Glutamatergic neuron (in vitro differentiated cells): ENCODE results near the gene HDAC4. TPM values are rescaled to one million over a fixed set of nuclear protein-coding genes. Genes with fewer than 3 reads are reported as not detected.

Experiments
- DNase-seq: peaks from one replicate; pipeline ENCODE4 v3.0.0; 2022
- H3K27ac Mint-ChIP-seq: one replicate; pipeline ENCODE4 v1.8.0; 2020; ENCODE audit warnings: mild to moderate bottlenecking, mixed read lengths, inconsistent platforms; ENCODE audit not compliant: unreplicated experiment
- H3K27me3 Mint-ChIP-seq: one replicate; pipeline ENCODE4 v1.8.0; 2020; ENCODE audit warnings: mild to moderate bottlenecking, moderate library complexity, mixed read lengths, inconsistent platforms; ENCODE audit not compliant: unreplicated experiment
- H3K36me3 Mint-ChIP-seq: one replicate; pipeline ENCODE4 v1.8.0; 2020; ENCODE audit warnings: mild to moderate bottlenecking, mixed read lengths, inconsistent platforms; ENCODE audit not compliant: unreplicated experiment
- H3K4me1 Mint-ChIP-seq: one replicate; pipeline ENCODE4 v1.8.0; 2020; ENCODE audit warnings: mild to moderate bottlenecking, low read depth, mixed read lengths, inconsistent platforms; ENCODE audit not compliant: unreplicated experiment
- H3K4me3 Mint-ChIP-seq: one replicate; pipeline ENCODE4 v1.8.0; 2020; ENCODE audit warnings: mild to moderate bottlenecking, mixed read lengths, inconsistent platforms; ENCODE audit not compliant: unreplicated experiment
- H3K9me3 Mint-ChIP-seq: one replicate; pipeline ENCODE4 v1.8.0; 2020; ENCODE audit warnings: mild to moderate bottlenecking, moderate library complexity, mixed read lengths, inconsistent platforms; ENCODE audit not compliant: unreplicated experiment
- total RNA-seq: library from RNA; stranded (reverse); fragmentation: NEBNext Ultra II Directional; extraction: Animal tissue kit (Norgen Biotek cat#: 25700); gene quantifications from one replicate; pipeline ENCODE4 v1.2.1, GENCODE V29; 2021; ENCODE audit not compliant: unreplicated experiment
- TF ChIP-seq, protein P1 (sequence below): fragments of 200-600 bp; sonication (generic); IDR thresholded peaks from one replicate; pipeline ENCODE4 v1.5.0; 2021; ENCODE audit not compliant: partially characterized antibody, unreplicated experiment

Gene HDAC4
- total RNA-seq, 1 donor from 2014 or later, result 90.6 TPM

GRCh38 chr2:239187464-239188253, 213.2 kb downstream of the HDAC4 start:
- H3K27ac Mint-ChIP-seq, result no peak overlapping the region
- DNase-seq, result peak; percentile 6
- peaks cover 10% of the 10 kb centered on the region for H3K9me3 Mint-ChIP-seq
- H3K36me3 Mint-ChIP-seq, result no peaks in the 10 kb centered on the region
- H3K4me3 Mint-ChIP-seq, result no peak overlapping the region
- H3K4me1 Mint-ChIP-seq, result peaks cover 19% of the 10 kb centered on the region
- TF ChIP-seq, protein P1, sequence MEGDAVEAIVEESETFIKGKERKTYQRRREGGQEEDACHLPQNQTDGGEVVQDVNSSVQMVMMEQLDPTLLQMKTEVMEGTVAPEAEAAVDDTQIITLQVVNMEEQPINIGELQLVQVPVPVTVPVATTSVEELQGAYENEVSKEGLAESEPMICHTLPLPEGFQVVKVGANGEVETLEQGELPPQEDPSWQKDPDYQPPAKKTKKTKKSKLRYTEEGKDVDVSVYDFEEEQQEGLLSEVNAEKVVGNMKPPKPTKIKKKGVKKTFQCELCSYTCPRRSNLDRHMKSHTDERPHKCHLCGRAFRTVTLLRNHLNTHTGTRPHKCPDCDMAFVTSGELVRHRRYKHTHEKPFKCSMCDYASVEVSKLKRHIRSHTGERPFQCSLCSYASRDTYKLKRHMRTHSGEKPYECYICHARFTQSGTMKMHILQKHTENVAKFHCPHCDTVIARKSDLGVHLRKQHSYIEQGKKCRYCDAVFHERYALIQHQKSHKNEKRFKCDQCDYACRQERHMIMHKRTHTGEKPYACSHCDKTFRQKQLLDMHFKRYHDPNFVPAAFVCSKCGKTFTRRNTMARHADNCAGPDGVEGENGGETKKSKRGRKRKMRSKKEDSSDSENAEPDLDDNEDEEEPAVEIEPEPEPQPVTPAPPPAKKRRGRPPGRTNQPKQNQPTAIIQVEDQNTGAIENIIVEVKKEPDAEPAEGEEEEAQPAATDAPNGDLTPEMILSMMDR, result no peak
- peaks cover 9% of the 10 kb centered on the region for H3K27me3 Mint-ChIP-seq

DNA sequence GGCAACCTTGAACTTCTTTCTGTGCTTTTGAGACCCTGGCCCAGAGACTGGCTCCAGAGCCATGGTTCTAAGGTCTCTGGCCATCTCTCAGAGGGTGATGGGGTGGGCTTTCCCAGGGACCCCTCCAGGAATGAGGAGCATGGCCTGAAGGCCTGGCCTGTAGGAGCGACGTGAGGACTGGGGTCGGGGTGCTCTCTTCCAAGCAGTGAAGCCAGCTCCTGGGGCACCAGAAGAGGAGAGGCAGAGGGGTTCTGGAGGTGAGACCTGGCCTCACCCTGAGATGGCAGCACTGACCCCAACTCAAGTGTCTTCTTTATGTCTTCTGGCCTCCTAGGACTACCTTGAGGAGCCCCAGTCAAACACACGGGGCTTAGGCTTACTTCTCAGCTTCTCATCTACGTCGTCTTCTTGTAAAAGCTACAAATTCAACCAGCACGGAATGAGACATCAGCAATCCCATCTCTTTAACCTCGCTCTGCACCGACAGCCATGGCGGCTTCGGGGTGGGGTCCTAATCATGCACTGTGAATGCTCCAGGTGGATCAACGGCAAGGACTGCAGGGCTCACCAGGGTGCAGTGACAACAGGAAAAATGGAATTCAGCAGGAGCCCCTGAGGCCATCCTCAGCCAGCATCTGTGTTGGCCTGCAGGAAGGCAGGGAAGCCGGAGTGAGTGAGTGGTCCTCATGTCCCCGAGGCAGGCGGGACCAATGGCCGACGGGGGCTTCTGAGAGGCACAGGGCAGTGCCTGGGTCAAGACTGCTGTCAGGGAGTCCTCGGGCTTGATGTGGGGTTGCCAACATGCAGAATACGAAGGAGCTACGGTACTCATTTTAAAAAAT, 214.1 kb downstream of the HDAC4 start:
- DNase-seq, result peak; percentile 6
- TF ChIP-seq, protein P1, result no peak
- H3K27me3 Mint-ChIP-seq, result peaks cover 10% of the 10 kb centered on the region
- peaks cover 19% of the 10 kb centered on the region for H3K4me1 Mint-ChIP-seq
- H3K9me3 Mint-ChIP-seq, result peaks cover 10% of the 10 kb centered on the region
- no peak overlapping the region for H3K27ac Mint-ChIP-seq
- no peaks in the 10 kb centered on the region for H3K36me3 Mint-ChIP-seq
- no peak overlapping the region for H3K4me3 Mint-ChIP-seq

DNA sequence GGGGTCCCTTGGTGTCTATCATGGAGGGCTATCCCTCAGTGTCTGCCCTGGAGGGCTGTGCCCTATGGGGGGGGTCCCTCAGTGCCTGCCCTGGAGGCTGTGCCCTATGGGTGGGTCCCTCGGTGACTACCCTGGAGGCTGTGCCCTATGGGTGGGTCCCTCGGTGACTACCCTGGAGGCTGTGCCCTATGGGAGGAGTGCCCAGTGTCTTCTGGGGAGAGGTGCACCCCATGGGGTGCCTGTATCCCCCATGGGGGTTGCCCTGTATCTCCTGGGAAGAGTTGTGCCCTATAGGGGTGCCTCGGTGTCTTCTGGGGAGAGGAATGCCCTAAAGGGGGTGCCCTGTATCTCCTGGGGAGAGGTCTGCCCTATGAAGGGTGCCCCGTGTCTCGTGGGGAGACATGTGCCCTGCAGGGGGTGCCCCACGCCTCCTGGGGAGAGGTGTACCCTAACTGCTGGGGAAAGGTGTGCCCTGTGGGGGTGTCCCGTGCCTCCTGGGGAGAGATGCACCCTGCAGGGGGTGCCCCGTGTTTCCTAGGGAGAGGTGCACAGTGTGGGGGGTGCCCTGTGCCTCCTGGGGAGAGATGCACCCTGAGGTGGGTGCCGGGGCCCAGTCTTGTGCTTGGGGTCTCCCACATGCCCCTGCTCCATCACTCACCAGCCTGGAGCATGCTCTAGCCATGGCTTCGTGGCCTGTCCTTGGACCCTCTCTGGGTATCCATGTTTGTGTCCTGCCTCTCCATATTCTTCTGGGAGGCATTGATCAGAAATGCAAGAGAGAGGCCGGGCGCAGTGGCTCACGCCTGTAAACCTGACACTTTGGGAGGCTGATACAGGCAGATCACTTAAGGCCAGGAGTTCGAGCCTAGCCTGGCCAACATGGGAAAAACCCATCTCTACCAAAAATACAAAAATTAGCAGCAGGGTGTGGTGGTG, 215.6 kb downstream of the HDAC4 start:
- TF ChIP-seq, protein P1, result no peak
- DNase-seq, result peak; percentile 6
- Mint-ChIP-seq H3K9me3 (peaks cover 7% of the 10 kb centered on the region), H3K27me3 (peaks cover 13% of the 10 kb centered on the region), H3K27ac (no peak overlapping the region), H3K4me1 (peaks cover 13% of the 10 kb centered on the region), H3K36me3 (no peaks in the 10 kb centered on the region), H3K4me3 (no peak overlapping the region)

DNA sequence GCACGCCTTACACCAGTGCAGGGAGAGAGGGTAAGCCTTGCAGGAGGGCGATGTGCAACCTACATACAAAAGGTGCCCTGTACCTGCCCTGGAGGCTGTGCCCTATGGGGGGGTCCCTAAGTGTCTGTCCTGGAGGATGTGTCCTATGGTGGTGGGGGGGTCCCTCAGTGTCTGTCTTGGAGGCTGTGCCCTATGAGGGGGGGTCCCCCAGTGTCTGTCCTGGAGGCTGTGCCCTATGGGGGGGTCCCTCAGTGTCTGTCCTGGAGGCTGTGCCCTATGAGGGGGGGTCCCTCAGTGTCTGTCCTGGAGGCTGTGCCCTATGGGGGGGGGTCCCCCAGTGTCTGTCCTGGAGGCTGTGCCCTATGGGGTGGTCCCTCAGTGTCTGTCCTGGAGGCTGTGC, 216.6 kb downstream of the HDAC4 start:
- H3K27ac Mint-ChIP-seq, result no peak overlapping the region
- TF ChIP-seq, protein P1, result no peak
- DNase-seq, result peak; percentile 11
- H3K4me1 Mint-ChIP-seq, result peaks cover 13% of the 10 kb centered on the region
- H3K9me3 Mint-ChIP-seq, result peaks cover 6% of the 10 kb centered on the region
- H3K27me3 Mint-ChIP-seq, result peaks cover 13% of the 10 kb centered on the region
- no peaks in the 10 kb centered on the region for H3K36me3 Mint-ChIP-seq
- no peak overlapping the region for H3K4me3 Mint-ChIP-seq
